ENCODE measurements around the gene OLA1. TPM values are rescaled to one million over a fixed set of nuclear protein-coding genes. Genes with fewer than 3 reads are reported as not detected.

OLA1 gene
- total RNA-seq, 1 experiment from 2014 or later = 182 TPM

GRCh38 chr2:174023591-174024523, 224.5 kb downstream of the OLA1 start:
- peak; percentile 59; the same call in 1 of the 2 replicates for ATAC-seq
- no peaks in the 10 kb centered on the region for H4K20me1 ChIP-seq (ENCODE audit: low read length)
- TF ChIP-seq EZH2phosphoT487 (IDR thresholded peaks at IDR 0.05; ENCODE audit: borderline replicate concordance, low read length) (no peak), CTCF (conservative IDR thresholded peaks at IDR 0.05; ENCODE audit: low read depth, low read length) (no peak)
- no peaks in the 10 kb centered on the region for H3K9me2 ChIP-seq (replicated peaks; ENCODE audit: low read length)
- intact Hi-C loops (cut with micrococcal nuclease) = no loop called here
- peak overlapping the region; percentile 97 for H3K27ac ChIP-seq (ENCODE audit: low read length)
- no peak overlapping the region for H3K4me2 ChIP-seq (ENCODE audit: low read length)
- H3K9me3 ChIP-seq (ENCODE audit: low read length) = no peaks in the 10 kb centered on the region
- ChIA-PET CTCF (no interaction called here), POLR2A (ENCODE audit: unreplicated experiment) (no interaction called here)
- peaks cover 12% of the 10 kb centered on the region; the same call in 1 of the 2 replicates for H3K4me1 ChIP-seq (ENCODE audit: insufficient read depth, low read length)
- H3K4me3 ChIP-seq (ENCODE audit: low read length) = no peak overlapping the region
- peak; percentile 91 for DNase-seq
- no TSS peak for BruUV-seq (replicated peaks)
- no peaks in the 10 kb centered on the region for H3F3A ChIP-seq (ENCODE audit: low read length, unreplicated experiment)
- no peaks in the 10 kb centered on the region for H3K79me2 ChIP-seq (ENCODE audit: low read length)
- peak overlapping the region; percentile 73 for H3K9ac ChIP-seq (ENCODE audit: low read length)
- no peaks in the 10 kb centered on the region for H3K36me3 ChIP-seq (ENCODE audit: low read depth, low read length)
- no peaks in the 10 kb centered on the region for H3K27me3 ChIP-seq (ENCODE audit: low read length)
- no peak overlapping the region for H2AFZ ChIP-seq (ENCODE audit: low read length)

Other genes starting within 250 kb of the OLA1 start
- not detected in 2 replicates for gene SP9, start 86.4 kb upstream of the OLA1 start, total RNA-seq (2014; rRNA removed)
- gene SCRN3, start 147.2 kb upstream of the OLA1 start, total RNA-seq (2014; rRNA removed) = 26.6 and 30.1 TPM in 2 replicates
- 0.69 and 1.3 TPM in 2 replicates for gene GPR155, start 238.5 kb upstream of the OLA1 start, total RNA-seq (2014; rRNA removed)

Data from PC-3 (cell line).